ENCODE results near the gene CD4.

Gene CD4

DNA sequence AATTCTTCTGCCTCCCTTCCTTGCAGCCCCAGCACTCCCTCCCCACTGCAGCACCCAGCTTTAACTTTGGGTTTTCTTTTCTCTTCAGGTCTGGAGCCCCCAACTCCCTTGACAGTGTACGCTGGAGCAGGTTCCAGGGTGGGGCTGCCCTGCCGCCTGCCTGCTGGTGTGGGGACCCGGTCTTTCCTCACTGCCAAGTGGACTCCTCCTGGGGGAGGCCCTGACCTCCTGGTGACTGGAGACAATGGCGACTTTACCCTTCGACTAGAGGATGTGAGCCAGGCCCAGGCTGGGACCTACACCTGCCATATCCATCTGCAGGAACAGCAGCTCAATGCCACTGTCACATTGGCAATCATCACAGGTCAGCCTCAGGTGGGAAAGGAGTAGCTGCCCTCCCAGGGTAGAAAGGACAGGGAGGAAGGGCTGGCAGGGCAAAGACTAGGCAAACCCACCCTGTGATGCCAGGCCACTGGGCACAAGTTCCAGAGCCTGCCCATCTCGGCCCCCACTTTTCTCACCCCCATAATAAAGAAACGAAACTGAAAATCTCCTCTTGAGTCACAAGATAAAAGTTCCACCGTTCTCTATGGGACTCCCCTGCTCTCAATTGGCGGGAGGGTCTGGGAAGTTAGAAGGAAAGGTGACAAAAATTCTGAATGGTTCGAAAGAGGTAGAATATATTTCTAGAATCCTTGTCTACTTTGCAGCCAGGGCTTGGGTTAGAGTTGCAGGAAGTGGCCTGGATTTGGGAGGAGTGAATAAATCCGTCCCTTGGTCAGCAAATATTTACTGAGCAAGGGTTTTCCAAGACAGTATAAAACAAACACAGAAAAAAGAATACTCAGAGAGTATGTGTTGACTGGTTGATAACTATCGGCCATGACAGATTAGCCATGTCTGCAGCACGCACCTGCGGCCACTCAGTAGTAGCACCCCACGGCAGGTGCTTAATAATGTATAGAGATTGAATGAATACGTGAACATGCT, 13.8 kb upstream of the CD4 start:
- peaks cover 13% of the 10 kb centered on the region for H3K36me3 ChIP-seq
- no peaks in the 10 kb centered on the region for H3K9me3 ChIP-seq
- peaks cover 16% of the 10 kb centered on the region for H3K4me1 ChIP-seq
- DNase-seq = no peak
- TF ChIP-seq, protein P1, sequence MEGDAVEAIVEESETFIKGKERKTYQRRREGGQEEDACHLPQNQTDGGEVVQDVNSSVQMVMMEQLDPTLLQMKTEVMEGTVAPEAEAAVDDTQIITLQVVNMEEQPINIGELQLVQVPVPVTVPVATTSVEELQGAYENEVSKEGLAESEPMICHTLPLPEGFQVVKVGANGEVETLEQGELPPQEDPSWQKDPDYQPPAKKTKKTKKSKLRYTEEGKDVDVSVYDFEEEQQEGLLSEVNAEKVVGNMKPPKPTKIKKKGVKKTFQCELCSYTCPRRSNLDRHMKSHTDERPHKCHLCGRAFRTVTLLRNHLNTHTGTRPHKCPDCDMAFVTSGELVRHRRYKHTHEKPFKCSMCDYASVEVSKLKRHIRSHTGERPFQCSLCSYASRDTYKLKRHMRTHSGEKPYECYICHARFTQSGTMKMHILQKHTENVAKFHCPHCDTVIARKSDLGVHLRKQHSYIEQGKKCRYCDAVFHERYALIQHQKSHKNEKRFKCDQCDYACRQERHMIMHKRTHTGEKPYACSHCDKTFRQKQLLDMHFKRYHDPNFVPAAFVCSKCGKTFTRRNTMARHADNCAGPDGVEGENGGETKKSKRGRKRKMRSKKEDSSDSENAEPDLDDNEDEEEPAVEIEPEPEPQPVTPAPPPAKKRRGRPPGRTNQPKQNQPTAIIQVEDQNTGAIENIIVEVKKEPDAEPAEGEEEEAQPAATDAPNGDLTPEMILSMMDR (IDR thresholded peaks at IDR 0.05; ENCODE audit: low read depth, low read length) = no peak
- H3K4me3 ChIP-seq (ENCODE audit: low read depth, low read length) = no peak overlapping the region
- no peaks in the 10 kb centered on the region for H3K27me3 ChIP-seq

DNA sequence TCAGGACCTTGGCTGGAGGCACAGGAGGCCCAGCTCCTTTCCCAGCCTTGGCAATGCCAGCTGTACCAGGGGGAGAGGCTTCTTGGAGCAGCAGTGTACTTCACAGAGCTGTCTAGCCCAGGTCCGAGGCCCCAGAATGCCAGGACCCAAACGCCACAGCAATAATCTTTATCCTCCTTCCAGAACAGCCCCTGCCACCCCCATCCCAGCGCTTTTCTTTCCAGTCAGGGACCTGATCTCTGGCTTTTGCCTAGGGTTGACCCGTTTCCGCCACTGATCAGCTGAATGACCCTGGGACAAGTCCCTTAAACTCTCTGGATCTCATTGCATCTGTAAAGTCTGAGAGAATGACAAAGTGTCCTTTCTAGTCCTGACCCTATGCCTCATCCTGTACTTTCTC, 11.9 kb upstream of the CD4 start:
- Histone ChIP-seq H3K4me1 (peaks cover 5% of the 10 kb centered on the region; the same call in 1 of the 2 replicates), H3K4me3 (ENCODE audit: low read depth, low read length) (no peak overlapping the region), H3K27me3 (no peaks in the 10 kb centered on the region), H3K36me3 (no peaks in the 10 kb centered on the region), H3K9me3 (no peaks in the 10 kb centered on the region)
- TF ChIP-seq, protein P1 (IDR thresholded peaks at IDR 0.05; ENCODE audit: low read depth, low read length) = no peak
- no peak for DNase-seq

DNA sequence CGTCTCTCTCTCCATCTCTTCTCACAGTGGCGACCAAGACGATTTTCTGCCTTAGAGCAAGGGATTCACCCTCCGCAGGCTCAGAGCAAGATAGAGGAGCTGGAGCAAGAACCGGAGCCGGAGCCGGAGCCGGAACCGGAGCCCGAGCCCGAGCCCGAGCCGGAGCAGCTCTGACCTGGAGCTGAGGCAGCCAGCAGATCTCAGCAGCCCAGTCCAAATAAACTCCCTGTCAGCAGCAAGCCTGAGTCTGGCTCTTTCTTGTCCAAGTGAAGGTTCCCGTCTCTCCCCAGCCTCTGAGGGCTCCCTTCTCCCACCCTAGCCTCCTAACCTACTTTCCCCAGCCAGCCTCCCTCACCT, 11.1 kb upstream of the CD4 start:
- DNase-seq = peak; percentile 63
- Histone ChIP-seq H3K4me1 (peaks cover 5% of the 10 kb centered on the region; the same call in 1 of the 2 replicates), H3K9me3 (no peaks in the 10 kb centered on the region), H3K27me3 (no peaks in the 10 kb centered on the region), H3K4me3 (ENCODE audit: low read depth, low read length) (peak overlapping the region; percentile 46), H3K36me3 (no peaks in the 10 kb centered on the region)
- TF ChIP-seq, protein P1 (IDR thresholded peaks at IDR 0.05; ENCODE audit: low read depth, low read length) = no peak

DNA sequence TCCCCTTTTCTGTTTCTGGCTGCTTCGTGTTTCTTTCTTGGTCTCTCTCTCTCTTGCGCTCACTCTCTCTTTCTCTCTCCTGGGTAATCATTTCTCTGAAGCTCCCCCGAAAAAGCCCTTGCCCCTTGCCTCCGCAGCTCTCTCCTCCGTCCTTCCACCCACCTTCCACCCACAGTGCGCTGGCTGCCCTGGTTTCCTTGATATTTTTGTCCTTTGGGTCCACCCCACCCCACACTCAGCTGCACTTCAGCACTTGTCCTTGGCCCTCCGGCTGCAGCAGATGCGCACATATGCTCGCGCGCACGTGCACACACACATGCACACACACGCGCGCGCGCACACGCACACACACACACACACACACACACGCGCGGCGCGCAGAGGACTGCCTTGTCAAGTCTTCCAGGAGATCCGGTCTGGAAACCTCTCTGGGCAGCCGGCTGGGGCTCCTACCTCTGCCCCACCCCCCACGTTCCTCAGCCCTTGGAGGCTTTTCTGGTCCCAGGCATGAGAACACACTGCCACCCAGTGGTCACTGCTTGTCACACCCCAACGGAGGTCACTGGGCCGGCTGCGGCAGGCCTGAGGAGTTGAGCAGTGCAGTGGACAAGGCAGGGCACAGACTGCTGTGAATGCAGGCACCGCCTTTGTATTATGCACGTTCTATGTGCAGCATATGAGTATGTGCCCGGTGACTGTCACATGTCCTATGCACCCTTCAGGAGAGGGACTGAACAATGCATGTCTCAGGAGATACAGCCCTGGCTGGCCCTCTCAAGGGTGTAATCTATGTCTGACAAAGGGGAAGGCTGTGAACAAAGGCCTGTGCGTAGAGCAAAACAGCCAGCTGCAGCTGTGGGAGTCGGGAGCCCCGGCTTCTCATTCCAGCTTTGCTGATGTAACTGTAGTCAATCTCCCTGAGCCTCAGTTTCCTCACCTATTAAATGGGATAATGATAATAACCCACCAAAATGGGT, 10.5 kb upstream of the CD4 start:
- DNase-seq = peak; percentile 98
- peak overlapping the region; percentile 46 for H3K4me3 ChIP-seq (ENCODE audit: low read depth, low read length)
- H3K36me3 ChIP-seq = no peaks in the 10 kb centered on the region
- H3K9me3 ChIP-seq = no peaks in the 10 kb centered on the region
- no peaks in the 10 kb centered on the region for H3K27me3 ChIP-seq
- TF ChIP-seq, protein P1 (IDR thresholded peaks at IDR 0.05; ENCODE audit: low read depth, low read length) = peak; percentile 95
- peaks cover 5% of the 10 kb centered on the region; the same call in 1 of the 2 replicates for H3K4me1 ChIP-seq

DNA sequence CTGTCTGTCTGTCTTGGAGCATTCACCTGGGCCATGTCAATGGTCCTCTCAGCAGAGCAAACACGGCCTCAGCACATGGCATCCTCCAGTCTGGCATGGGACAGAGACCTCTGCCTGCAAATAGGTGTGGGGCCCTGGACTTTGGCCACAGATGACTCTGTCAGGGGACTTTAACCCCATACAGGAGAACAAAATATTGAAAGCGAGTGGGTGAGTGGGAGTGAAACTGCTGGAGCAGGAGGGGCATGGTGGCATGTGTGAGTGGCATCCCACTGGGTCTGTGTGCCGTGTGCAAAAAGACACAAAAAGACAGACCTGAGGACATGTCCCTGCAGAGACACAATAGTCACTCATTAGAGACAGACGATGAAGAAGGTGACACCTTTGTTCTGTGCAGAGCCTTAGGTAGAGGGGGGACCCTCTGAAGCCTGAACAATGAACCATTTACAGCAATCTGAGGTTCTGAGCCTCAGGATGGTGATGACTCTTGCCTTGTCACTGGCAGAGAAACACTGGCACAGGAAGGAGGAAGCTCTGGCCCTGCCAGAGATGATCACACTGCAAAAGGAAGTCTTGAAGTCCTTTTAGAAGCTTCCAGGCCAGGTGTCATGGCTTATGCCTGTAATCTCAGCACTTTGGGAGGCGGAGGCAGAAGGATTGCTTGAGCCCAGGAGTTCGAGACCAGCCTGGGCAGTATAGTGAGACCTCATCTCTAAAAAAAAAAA, 9.5 kb upstream of the CD4 start:
- Histone ChIP-seq H3K4me3 (ENCODE audit: low read depth, low read length) (no peak overlapping the region), H3K4me1 (peaks cover 5% of the 10 kb centered on the region; the same call in 1 of the 2 replicates), H3K9me3 (no peaks in the 10 kb centered on the region), H3K36me3 (no peaks in the 10 kb centered on the region), H3K27me3 (no peaks in the 10 kb centered on the region)
- no peak for DNase-seq
- TF ChIP-seq, protein P1 (IDR thresholded peaks at IDR 0.05; ENCODE audit: low read depth, low read length) = no peak
